ENCODE data around the gene TXN2. TPM values are rescaled to one million over a fixed set of nuclear protein-coding genes. Genes with fewer than 3 reads are reported as not detected.

The TXN2 gene
- total and polyA plus RNA-seq, 2 of the 4 experiments (the other 2 are of a cell fraction), result 49.6 to 166 TPM

DNA sequence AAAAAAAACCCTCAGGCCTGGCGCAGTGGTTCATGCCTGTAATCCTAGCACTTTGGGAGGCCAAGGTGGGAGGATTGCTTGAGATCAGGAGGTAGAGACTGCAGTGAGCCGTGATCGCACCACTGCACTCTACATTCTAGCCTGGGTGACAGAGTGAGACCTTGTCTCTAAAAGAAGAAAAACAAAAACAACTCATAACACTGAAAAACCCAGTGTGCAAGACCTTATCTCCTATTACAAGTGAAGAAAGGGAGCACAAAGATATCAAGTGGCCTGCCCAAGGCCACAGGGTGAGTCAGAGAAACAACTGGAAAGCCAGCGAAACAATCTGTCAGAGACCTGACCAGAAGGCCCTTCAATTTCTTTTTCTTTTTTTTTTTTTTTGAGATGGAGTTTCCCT, 2.5 kb downstream of the TXN2 start:
- ChIA-PET CTCF (interaction anchor here (0.7 kb wide), 1 partner anchor 130 kb away, joined by 3 read pairs; no protein-coding TSS in a partner anchor), POLR2A (ENCODE audit: unreplicated experiment) (no interaction called here)
- DNase-seq (no peak), ATAC-seq (ENCODE audit: low read depth) (no peak)
- peaks cover 7% of the 10 kb centered on the region for H3K9me1 ChIP-seq (ENCODE audit: insufficient read depth, low read length)
- H2BK120ac ChIP-seq (ENCODE audit: low read depth, low read length), result no peak overlapping the region
- no peak overlapping the region for H2BK15ac ChIP-seq (ENCODE audit: low read depth, low read length)
- no CpG with 5 or more reads among the region's 4 CpGs for WGBS, 2 experiments (ENCODE audit: extremely low coverage in 2 of 2, insufficient read length in 1 of 2)
- no peaks in the 10 kb centered on the region for H3K9me3 ChIP-seq (ENCODE audit: control insufficient read depth, insufficient read depth, low read length)
- no peak overlapping the region for H4K5ac ChIP-seq (ENCODE audit: low read depth, low read length)
- TF ChIP-seq POLR2A (IDR thresholded peaks at IDR 0.05; ENCODE audit: low read depth, low read length), result no peak
- TF ChIP-seq RCOR1 (IDR thresholded peaks at IDR 0.05; ENCODE audit: insufficient replicate concordance, low read length), result no peak
- no peak for TF ChIP-seq NFE2L2 (IDR thresholded peaks at IDR 0.05; ENCODE audit: low read depth, low read length)
- no peak for TF ChIP-seq CTCF (conservative IDR thresholded peaks at IDR 0.05; ENCODE audit: low read depth, low read length)
- no peak for TF ChIP-seq USF2 (IDR thresholded peaks at IDR 0.05; ENCODE audit: low read depth, low read length)
- TF ChIP-seq MXI1 (IDR thresholded peaks at IDR 0.05; ENCODE audit: borderline replicate concordance, low read depth, low read length), result no peak
- TF ChIP-seq, protein P1, sequence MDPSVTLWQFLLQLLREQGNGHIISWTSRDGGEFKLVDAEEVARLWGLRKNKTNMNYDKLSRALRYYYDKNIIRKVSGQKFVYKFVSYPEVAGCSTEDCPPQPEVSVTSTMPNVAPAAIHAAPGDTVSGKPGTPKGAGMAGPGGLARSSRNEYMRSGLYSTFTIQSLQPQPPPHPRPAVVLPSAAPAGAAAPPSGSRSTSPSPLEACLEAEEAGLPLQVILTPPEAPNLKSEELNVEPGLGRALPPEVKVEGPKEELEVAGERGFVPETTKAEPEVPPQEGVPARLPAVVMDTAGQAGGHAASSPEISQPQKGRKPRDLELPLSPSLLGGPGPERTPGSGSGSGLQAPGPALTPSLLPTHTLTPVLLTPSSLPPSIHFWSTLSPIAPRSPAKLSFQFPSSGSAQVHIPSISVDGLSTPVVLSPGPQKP (IDR thresholded peaks at IDR 0.05; ENCODE audit: borderline replicate concordance, low read depth, low read length), result no peak
- no peak overlapping the region for H3K27ac ChIP-seq (ENCODE audit: insufficient read depth, low read length)
- no peak overlapping the region for H2AK9ac ChIP-seq (replicated peaks; ENCODE audit: low read depth, low read length, poor library complexity)
- H3K79me1 ChIP-seq (ENCODE audit: low read depth in 1 of 2, low read length in 2 of 2), result peaks cover 10 to 55% of the 10 kb centered on the region in 2 experiments
- no peak overlapping the region for H2BK5ac ChIP-seq (ENCODE audit: low read depth, low read length, poor library complexity, severe bottlenecking)
- peaks cover 35% of the 10 kb centered on the region for H3K36me3 ChIP-seq (ENCODE audit: control insufficient read depth, insufficient read depth, low read length)
- no peaks in the 10 kb centered on the region for H4K20me1 ChIP-seq (ENCODE audit: insufficient read depth, low read length)
- no peak overlapping the region for H3K4me2 ChIP-seq (ENCODE audit: low read depth, low read length)
- no peak overlapping the region for H3K4ac ChIP-seq (ENCODE audit: low read depth, low read length)
- H2AFZ ChIP-seq (replicated peaks; ENCODE audit: low read length, poor library complexity), result no peak overlapping the region
- intact Hi-C loops (cut with micrococcal nuclease), result no loop called here
- no peak overlapping the region for H3K56ac ChIP-seq (ENCODE audit: extremely low read depth, insufficient read depth, low read length)
- no peak overlapping the region for H3K14ac ChIP-seq (replicated peaks; ENCODE audit: low read depth, low read length)
- H4K8ac ChIP-seq (ENCODE audit: low read depth in 2 of 2, low read length in 2 of 2), result no peak overlapping the region
- no peak overlapping the region for H2AK5ac ChIP-seq (ENCODE audit: low read depth, low read length)
- no peaks in the 10 kb centered on the region for H3K27me3 ChIP-seq (ENCODE audit: control insufficient read depth, insufficient read depth, low read length)
- H3K4me3 ChIP-seq (ENCODE audit: insufficient read depth, low read depth, low read length), result no peak overlapping the region
- H3K18ac ChIP-seq (ENCODE audit: low read depth, low read length), result no peak overlapping the region
- no peak overlapping the region for H2BK20ac ChIP-seq (ENCODE audit: low read depth, low read length)
- BruUV-seq (replicated peaks), result no TSS peak
- H3K9ac ChIP-seq (ENCODE audit: low read depth, low read length), result no peak overlapping the region
- H3K4me1 ChIP-seq (ENCODE audit: control insufficient read depth, insufficient read depth, low read length), result peaks cover 3% of the 10 kb centered on the region
- H4K91ac ChIP-seq (ENCODE audit: insufficient read depth, low read depth, low read length), result no peak overlapping the region
- in situ Hi-C loops (cut with MboI; ENCODE audit: low sequenced_read_pairs), result no loop called here
- no peak overlapping the region for H3K23ac ChIP-seq (ENCODE audit: low read depth, low read length)
- dilution Hi-C loops (cut with HindIII; ENCODE audit: low sequenced_read_pairs, unreplicated experiment), result no loop called here

Data from IMR-90 (cell line).